ENCODE results near the gene LRMDA.
"Not testable (repeated sequence)": the region's sequence is repeated elsewhere in the genome, so short reads cannot be mapped to it uniquely, and the experiment has no call there.

The LRMDA gene

GRCh38 chr10:76554033-76554408, 1122.6 kb downstream of the LRMDA start:
- DNase-seq (ENCODE audit: low read depth in 2 of 3, low spot score in 1 of 3): no peak

GRCh38 chr10:76554478-76554877, 1123.1 kb downstream of the LRMDA start:
- DNase-seq (ENCODE audit: low read depth in 2 of 3, low spot score in 1 of 3): no peak

GRCh38 chr10:76555067-76555670, 1123.7 kb downstream of the LRMDA start:
- DNase-seq (ENCODE audit: low read depth in 2 of 3, low spot score in 1 of 3): no peak

GRCh38 chr10:76557366-76557765, 1125.9 kb downstream of the LRMDA start:
- no peak for DNase-seq (ENCODE audit: low read depth in 2 of 3, low spot score in 1 of 3)

GRCh38 chr10:76558586-76558985, 1127.2 kb downstream of the LRMDA start:
- no peak for DNase-seq (ENCODE audit: low read depth in 2 of 3, low spot score in 1 of 3)

- DNase-seq (ENCODE audit: low read depth in 2 of 3, low spot score in 1 of 3): no peak
Observed at GRCh38 chr10:76558996-76559891, 1127.8 kb downstream of the LRMDA start.

GRCh38 chr10:76559892-76560220, 1128.4 kb downstream of the LRMDA start:
- DNase-seq (ENCODE audit: low read depth in 2 of 3, low spot score in 1 of 3): no peak

- DNase-seq (ENCODE audit: low read depth in 2 of 3, low spot score in 1 of 3): no peak
Observed at GRCh38 chr10:76560338-76560737, 1128.9 kb downstream of the LRMDA start.

GRCh38 chr10:76563286-76563685, 1131.9 kb downstream of the LRMDA start:
- DNase-seq (ENCODE audit: low read depth in 2 of 3, low spot score in 1 of 3): no peak

- no peak for DNase-seq (ENCODE audit: low read depth in 2 of 3, low spot score in 1 of 3)
Observed at GRCh38 chr10:76572021-76572420, 1140.6 kb downstream of the LRMDA start.

GRCh38 chr10:76576276-76576962, 1145.0 kb downstream of the LRMDA start:
- DNase-seq (ENCODE audit: low read depth in 2 of 3, low spot score in 1 of 3): no peak

GRCh38 chr10:76577455-76577854, 1146.0 kb downstream of the LRMDA start:
- no peak for DNase-seq (ENCODE audit: low read depth in 2 of 3, low spot score in 1 of 3)

GRCh38 chr10:76581506-76582256, 1150.3 kb downstream of the LRMDA start:
- no peak for DNase-seq (ENCODE audit: low read depth in 2 of 3, low spot score in 1 of 3)

GRCh38 chr10:76582531-76582930, 1151.1 kb downstream of the LRMDA start:
- DNase-seq (ENCODE audit: low read depth in 2 of 3, low spot score in 1 of 3): no peak

- DNase-seq (ENCODE audit: low read depth in 2 of 3, low spot score in 1 of 3): no peak
Observed at GRCh38 chr10:76583711-76584161, 1152.3 kb downstream of the LRMDA start.

- not testable (repeated sequence) for DNase-seq (ENCODE audit: low read depth in 2 of 3, low spot score in 1 of 3)
Observed at GRCh38 chr10:76584466-76584865, 1153.0 kb downstream of the LRMDA start.

Measured in stimulated activated CD4-positive, alpha-beta T cell treated with anti-CD3 and anti-CD28 coated beads, Interleukin-12 subunit alpha, Interleukin-12 subunit beta, amount 100 ng/mL, for 48 hours (primary cell).